OCI-LY1 (cell line): ENCODE measurements around the gene PTPN6.

Experiments used
- H2AFZ ChIP-seq: fragments of 200-600 bp; sonication (generic), shearing (Covaris generic); 2 replicates; pipeline ENCODE4 v1.6.0; 2014; ENCODE audit warnings: antibody characterized with exemption, mild to moderate bottlenecking, low read length
- H3F3A ChIP-seq: fragments of 200-600 bp; sonication (generic), shearing (Covaris generic); 2 replicates; pipeline ENCODE4 v1.6.0; 2014; ENCODE audit warnings: mild to moderate bottlenecking, antibody characterized with exemption, low read length, moderate library complexity; ENCODE audit not compliant: insufficient read depth
- H3K27ac ChIP-seq: fragments of 200-600 bp; sonication (generic); 2 replicates; pipeline ENCODE4 v1.5.1; 2014; ENCODE audit warnings: low read length, mixed run types, mild to moderate bottlenecking, low read depth; ENCODE audit not compliant: poor library complexity, severe bottlenecking
- H3K27me3 ChIP-seq: fragments of 200-600 bp; sonication (generic); 2 replicates; pipeline ENCODE4 v1.6.0; 2014; ENCODE audit warnings: antibody characterized with exemption, mild to moderate bottlenecking, low read length, moderate library complexity; ENCODE audit not compliant: insufficient read depth
- H3K36me3 ChIP-seq: fragments of 200-600 bp; sonication (generic); 2 replicates; pipeline ENCODE4 v1.6.1; 2014; ENCODE audit warnings: mild to moderate bottlenecking, antibody characterized with exemption, low read length, moderate library complexity, mixed read lengths; ENCODE audit not compliant: insufficient read depth
- H3K4me1 ChIP-seq: fragments of 200-600 bp; sonication (generic); 2 replicates; pipeline ENCODE4 v1.5.1; 2014; ENCODE audit warnings: mild to moderate bottlenecking, low read length, moderate library complexity; ENCODE audit not compliant: insufficient read depth, severe bottlenecking
- H3K4me2 ChIP-seq: fragments of 200-600 bp; sonication (generic), shearing (Covaris generic); 2 replicates; pipeline ENCODE4 v1.6.1; 2014; ENCODE audit warnings: low read length
- H3K4me3 ChIP-seq: fragments of 200-600 bp; sonication (generic); 2 replicates; pipeline ENCODE4 v1.5.1; 2014; ENCODE audit warnings: low read length, low read depth, mild to moderate bottlenecking, mixed read lengths; ENCODE audit not compliant: poor library complexity, severe bottlenecking
- H3K79me2 ChIP-seq: fragments of 200-600 bp; shearing (Covaris generic); 2 replicates; pipeline ENCODE4 v1.6.1; 2016; ENCODE audit warnings: mixed run types, low read length, mixed read lengths; ENCODE audit not compliant: insufficient read depth
- H3K9ac ChIP-seq: fragments of 200-600 bp; sonication (generic), shearing (Covaris generic); 2 replicates; pipeline ENCODE4 v1.6.1; 2014; ENCODE audit warnings: mild to moderate bottlenecking, low read length, mixed read lengths
- H3K9me2 ChIP-seq: fragments of 200-600 bp; sonication (generic), shearing (Covaris generic); 2 replicates; pipeline ENCODE4 v1.6.1; 2014; ENCODE audit warnings: low read depth, mild to moderate bottlenecking, low read length, mixed read lengths
- H3K9me3 ChIP-seq: fragments of 200-600 bp; shearing (Covaris generic); 2 replicates; pipeline ENCODE4 v1.6.1; 2014; ENCODE audit warnings: low read length, mixed read lengths
- H4K20me1 ChIP-seq: fragments of 200-600 bp; sonication (generic), shearing (Covaris generic); 2 replicates; pipeline ENCODE4 v1.6.0; 2016; ENCODE audit warnings: mild to moderate bottlenecking, low read length; ENCODE audit not compliant: insufficient read depth
- CTCF ChIP-seq: fragments of 200-600 bp; sonication (generic), shearing (Covaris generic); IDR thresholded peaks from 2 replicates; pipeline ENCODE4 v1.5.1; 2017; ENCODE audit warnings: mild to moderate bottlenecking, antibody characterized with exemption, low read length, moderate library complexity, mixed read lengths
- EZH2 ChIP-seq: fragments of 200-600 bp; sonication (generic), shearing (Covaris generic); IDR thresholded peaks from 2 replicates; pipeline ENCODE4 v1.8.0; 2017; ENCODE audit warnings: borderline replicate concordance, mixed run types, mild to moderate bottlenecking, antibody characterized with exemption, low read length, moderate library complexity, mixed read lengths

Gene PTPN6

DNA sequence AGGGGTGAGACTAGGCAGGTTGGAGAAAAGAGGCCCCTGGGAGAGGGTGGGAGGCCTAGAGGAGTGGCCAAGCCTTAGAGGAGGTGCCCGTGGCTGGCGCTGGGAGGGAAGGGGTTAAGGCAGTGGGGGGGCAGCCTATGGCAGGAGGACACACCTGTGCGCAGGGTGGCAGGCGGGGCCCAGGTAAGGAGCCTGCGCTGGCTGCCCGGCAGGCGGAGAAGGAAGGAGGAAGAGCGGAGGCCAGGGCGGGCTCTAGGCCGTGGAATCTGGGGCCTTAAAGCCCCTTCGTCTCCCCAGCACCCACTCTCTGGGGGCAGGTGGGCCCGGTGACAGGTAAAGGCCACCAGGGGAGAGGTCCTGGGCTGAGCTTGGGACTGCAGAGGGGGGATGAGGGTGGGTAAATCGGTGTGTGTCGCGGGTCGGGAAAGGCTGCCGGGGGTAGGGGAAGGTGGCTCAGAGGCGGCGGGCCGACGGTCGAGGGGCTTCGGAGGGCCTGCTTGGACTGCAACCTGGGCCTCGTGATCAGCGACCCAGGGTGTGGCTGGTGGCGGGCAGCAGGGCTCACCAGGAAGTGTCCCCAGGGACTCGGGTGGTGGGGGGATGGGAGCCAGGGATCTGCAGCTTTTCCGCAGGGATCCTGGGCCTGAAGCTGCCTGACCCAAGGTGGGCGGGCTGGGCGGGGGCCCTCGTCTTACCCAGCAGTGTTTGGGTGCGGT lies 12.0 kb downstream of the PTPN6 start:
- Histone ChIP-seq H3K79me2 (no peaks in the 10 kb centered on the region), H3K36me3 (peaks cover 40% of the 10 kb centered on the region), H3F3A (0 out of 2 replicates have a peak, but pooled peaks cover 4% of the 10 kb centered on the region), H3K27ac (no peak overlapping the region), H3K9ac (no peak overlapping the region), H3K4me3 (peak overlapping the region; percentile 30), H3K9me2 (no peaks in the 10 kb centered on the region), H4K20me1 (no peaks in the 10 kb centered on the region), H2AFZ (no peak overlapping the region), H3K4me2 (no peak overlapping the region; the same call in 1 of the 2 replicates), H3K27me3 (0 out of 2 replicates have a peak, but pooled peaks cover 4% of the 10 kb centered on the region), H3K4me1 (peaks cover 51% of the 10 kb centered on the region), H3K9me3 (no peaks in the 10 kb centered on the region)
- no peak for TF ChIP-seq CTCF
- no peak for TF ChIP-seq EZH2

GRCh38 chr12:6963791-6964413 lies 12.7 kb downstream of the PTPN6 start:
- H3K9me3 ChIP-seq: no peaks in the 10 kb centered on the region
- TF ChIP-seq EZH2: no peak
- no peak for TF ChIP-seq CTCF
- H3K79me2 ChIP-seq: peaks cover 2% of the 10 kb centered on the region; the same call in 1 of the 2 replicates
- H3K36me3 ChIP-seq: peaks cover 47% of the 10 kb centered on the region
- H2AFZ ChIP-seq: no peak overlapping the region
- no peak overlapping the region for H3K4me2 ChIP-seq
- peaks cover 51% of the 10 kb centered on the region for H3K4me1 ChIP-seq
- no peak overlapping the region for H3K27ac ChIP-seq
- H3K27me3 ChIP-seq: 0 out of 2 replicates have a peak, but pooled peaks cover 4% of the 10 kb centered on the region
- peak overlapping the region; percentile 10; the same call in 1 of the 2 replicates for H3K9ac ChIP-seq
- H3K9me2 ChIP-seq: no peaks in the 10 kb centered on the region
- H3K4me3 ChIP-seq: peak overlapping the region; percentile 30
- 0 out of 2 replicates have a peak, but pooled peaks cover 4% of the 10 kb centered on the region for H3F3A ChIP-seq
- no peaks in the 10 kb centered on the region for H4K20me1 ChIP-seq

- Histone ChIP-seq H3K4me1 (peaks cover 51% of the 10 kb centered on the region), H3K9me3 (no peaks in the 10 kb centered on the region), H3K4me2 (no peak overlapping the region), H3K27ac (peak overlapping the region; percentile 12), H3K9ac (no peak overlapping the region; the same call in 1 of the 2 replicates), H3F3A (0 out of 2 replicates have a peak, but pooled peaks cover 4% of the 10 kb centered on the region), H2AFZ (no peak overlapping the region), H4K20me1 (no peaks in the 10 kb centered on the region), H3K79me2 (peaks cover 7% of the 10 kb centered on the region; the same call in 1 of the 2 replicates), H3K36me3 (peaks cover 52% of the 10 kb centered on the region), H3K4me3 (no peak overlapping the region), H3K9me2 (no peaks in the 10 kb centered on the region), H3K27me3 (0 out of 2 replicates have a peak, but pooled peaks cover 4% of the 10 kb centered on the region)
- TF ChIP-seq EZH2 (no peak), CTCF (no peak)
Observed at GRCh38 chr12:6964605-6965025, 13.5 kb downstream of the PTPN6 start.
